Mucosa of rectum (tissue), 2 donors: ENCODE results near the gene MILR1.

Experiments
- H3K27ac ChIP-seq, 2 donors: one replicate each; pipeline ENCODE4 v1.7.0; 2013; ENCODE audit warnings: inconsistent platforms in 2 of 2, low read depth in 2 of 2, low read length in 2 of 2
- H3K27me3 ChIP-seq, 2 donors: one replicate each; pipeline ENCODE4 v1.7.0; 2013; ENCODE audit warnings: low read length in 2 of 2; ENCODE audit not compliant: control insufficient read depth in 2 of 2, insufficient read depth in 2 of 2
- H3K36me3 ChIP-seq, 2 donors: one replicate each; pipeline ENCODE4 v1.7.0; 2013; ENCODE audit warnings: low read length in 2 of 2; ENCODE audit not compliant: control insufficient read depth in 2 of 2, insufficient read depth in 2 of 2
- H3K4me1 ChIP-seq, 2 donors: one replicate each; pipeline ENCODE4 v1.7.0; 2013; ENCODE audit warnings: low read length in 2 of 2, mild to moderate bottlenecking in 1 of 2; ENCODE audit not compliant: control insufficient read depth in 2 of 2, insufficient read depth in 2 of 2
- H3K4me3 ChIP-seq, 2 donors: one replicate each; pipeline ENCODE4 v1.7.0; 2013; ENCODE audit warnings: low read length in 2 of 2
- H3K9ac ChIP-seq, 2 donors: one replicate each; pipeline ENCODE4 v1.7.0; 2013; ENCODE audit warnings: low read length in 2 of 2, low read depth in 1 of 2, mild to moderate bottlenecking in 1 of 2
- H3K9me3 ChIP-seq, 2 donors: one replicate each; pipeline ENCODE4 v1.7.0; 2013; ENCODE audit warnings: low read length in 2 of 2; ENCODE audit not compliant: control insufficient read depth in 2 of 2
- donor health status: healthy.
- donor health status: Normal muscosa, but diverticular disease.

The MILR1 gene

DNA sequence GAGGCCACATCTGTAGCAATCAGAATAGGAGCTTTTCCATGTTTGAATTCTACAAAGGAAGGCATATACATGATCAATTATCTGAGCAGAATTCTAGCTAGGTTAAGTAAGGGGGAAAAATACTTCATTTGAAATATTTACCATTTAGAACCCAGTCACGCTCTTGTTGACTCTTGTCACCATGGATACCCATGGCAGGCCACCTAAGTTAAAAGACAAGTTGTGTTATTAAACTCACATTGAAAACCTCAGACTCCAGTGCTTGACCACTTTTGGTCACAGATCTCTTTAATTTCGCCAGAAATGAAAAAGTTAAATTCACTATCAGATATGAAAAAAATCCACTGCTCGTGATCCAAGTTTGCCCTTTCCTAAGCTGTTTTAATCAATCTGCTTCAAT, 53.1 kb downstream of the MILR1 start:
- no peak overlapping the region for H3K27ac ChIP-seq
- peaks cover 35 to 38% of the 10 kb centered on the region in 2 donors for H3K4me1 ChIP-seq
- no peaks in the 10 kb centered on the region for H3K27me3 ChIP-seq

GRCh38 chr17:64502809-64503208, 53.9 kb downstream of the MILR1 start:
- H3K27me3 ChIP-seq, result no peaks in the 10 kb centered on the region
- H3K27ac ChIP-seq, result no peak overlapping the region
- H3K4me3 ChIP-seq, result no peak overlapping the region
- no peaks in the 10 kb centered on the region for H3K9me3 ChIP-seq
- peaks cover 62 to 67% of the 10 kb centered on the region in 2 donors for H3K36me3 ChIP-seq
- no peak overlapping the region for H3K9ac ChIP-seq
- peaks cover 34% of the 10 kb centered on the region in 2 donors for H3K4me1 ChIP-seq

More for the DNA sequence above, 53.1 kb downstream of the MILR1 start:
- no peak overlapping the region for H3K9ac ChIP-seq
- H3K4me3 ChIP-seq, result no peak overlapping the region
- no peaks in the 10 kb centered on the region for H3K9me3 ChIP-seq
- H3K36me3 ChIP-seq, result peaks cover 62 to 68% of the 10 kb centered on the region in 2 donors

- Histone ChIP-seq H3K9ac (no peak overlapping the region), H3K27me3 (no peaks in the 10 kb centered on the region), H3K4me1 (peaks cover 31 to 34% of the 10 kb centered on the region in 2 donors), H3K27ac (no peak overlapping the region), H3K9me3 (no peaks in the 10 kb centered on the region), H3K4me3 (no peak overlapping the region), H3K36me3 (peaks cover 61 to 63% of the 10 kb centered on the region in 2 donors)
Observed at GRCh38 chr17:64503341-64503740, 54.4 kb downstream of the MILR1 start.

DNA sequence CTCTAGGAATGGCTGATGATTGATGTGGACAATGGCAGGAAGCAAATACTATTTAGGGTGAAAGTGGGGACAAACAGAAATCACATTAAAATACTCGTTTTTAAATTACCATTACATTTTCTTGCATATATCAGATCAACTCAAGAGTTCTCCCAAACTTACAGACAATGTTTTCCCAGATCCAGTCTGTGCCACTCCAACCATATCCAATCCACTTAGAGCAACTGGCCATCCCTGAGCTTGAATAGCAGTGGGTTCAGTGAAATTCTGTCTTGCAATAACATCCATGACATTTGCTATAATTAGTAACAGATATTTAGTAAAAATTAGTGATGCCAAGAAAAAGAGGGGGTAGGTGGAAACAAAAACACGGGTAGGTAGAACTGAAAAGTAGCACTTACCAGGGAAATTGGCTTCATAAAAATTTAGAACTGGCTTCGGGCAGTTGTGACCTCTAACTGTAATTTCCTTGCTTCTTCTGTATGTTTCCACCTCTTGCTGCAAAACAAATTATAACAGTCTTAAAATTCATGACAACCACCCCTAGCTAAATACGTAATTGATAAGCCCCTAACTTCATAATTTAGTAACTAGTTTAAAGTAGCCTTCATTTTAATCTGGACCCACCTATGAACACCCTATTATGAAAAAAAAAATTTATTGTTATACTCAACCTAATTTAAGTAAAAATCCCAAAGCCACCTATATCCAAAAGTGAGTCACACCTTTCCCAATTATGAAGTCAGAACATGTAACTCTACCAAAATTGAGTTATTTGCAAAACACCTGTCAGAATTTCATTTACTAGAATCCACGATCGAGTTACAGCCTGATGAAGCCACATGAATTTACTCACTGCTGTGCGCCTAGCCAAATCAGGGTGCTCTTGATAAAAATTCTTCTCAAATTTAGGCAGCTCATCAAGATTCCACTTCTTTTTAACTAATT, 55.2 kb downstream of the MILR1 start:
- H3K9ac ChIP-seq, result peak overlapping the region; percentile 100
- H3K9me3 ChIP-seq, result no peaks in the 10 kb centered on the region
- H3K4me1 ChIP-seq, result peaks cover 26 to 31% of the 10 kb centered on the region in 2 donors
- no peaks in the 10 kb centered on the region for H3K27me3 ChIP-seq
- H3K4me3 ChIP-seq, result peak overlapping the region; percentile 93 to 99
- H3K36me3 ChIP-seq, result peaks cover 55 to 56% of the 10 kb centered on the region in 2 donors
- H3K27ac ChIP-seq, result peak overlapping the region; percentile 99 to 100

DNA sequence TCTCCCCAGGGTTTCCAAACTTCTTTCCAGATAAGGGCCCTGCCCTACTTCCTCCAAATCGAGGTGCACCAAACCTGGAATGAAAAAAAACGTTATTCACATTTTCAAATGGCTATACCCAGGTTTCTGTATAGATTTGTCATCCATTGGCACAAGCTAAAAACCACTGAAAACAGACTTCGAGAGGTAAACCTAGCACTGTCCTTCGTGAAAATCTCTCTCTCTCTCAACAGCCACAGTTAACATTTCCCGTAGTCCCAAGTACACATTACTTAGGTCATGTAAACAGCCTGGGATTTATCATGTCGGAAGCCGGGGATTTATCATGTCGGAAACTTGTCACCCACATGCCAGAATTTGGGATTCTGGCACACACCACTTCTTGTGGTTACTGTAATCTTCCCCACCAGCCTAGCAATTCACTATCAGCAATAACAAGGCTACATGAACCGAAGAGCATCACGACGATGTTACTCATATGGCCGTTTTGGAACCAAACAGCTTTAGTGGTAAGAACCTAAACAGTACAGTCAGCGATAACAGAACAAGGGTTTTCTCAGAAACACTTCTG, 55.9 kb downstream of the MILR1 start:
- Histone ChIP-seq H3K9ac (peak overlapping the region; percentile 100), H3K27me3 (no peaks in the 10 kb centered on the region), H3K4me1 (peaks cover 28 to 31% of the 10 kb centered on the region in 2 donors), H3K36me3 (peaks cover 52 to 55% of the 10 kb centered on the region in 2 donors), H3K27ac (peak overlapping the region; percentile 99 to 100), H3K4me3 (peak overlapping the region; percentile 93 to 99), H3K9me3 (no peaks in the 10 kb centered on the region)

GRCh38 chr17:64505340-64506200, 56.7 kb downstream of the MILR1 start:
- peaks cover 49 to 54% of the 10 kb centered on the region in 2 donors for H3K36me3 ChIP-seq
- peak overlapping the region; percentile 93 to 99 for H3K4me3 ChIP-seq

DNA sequence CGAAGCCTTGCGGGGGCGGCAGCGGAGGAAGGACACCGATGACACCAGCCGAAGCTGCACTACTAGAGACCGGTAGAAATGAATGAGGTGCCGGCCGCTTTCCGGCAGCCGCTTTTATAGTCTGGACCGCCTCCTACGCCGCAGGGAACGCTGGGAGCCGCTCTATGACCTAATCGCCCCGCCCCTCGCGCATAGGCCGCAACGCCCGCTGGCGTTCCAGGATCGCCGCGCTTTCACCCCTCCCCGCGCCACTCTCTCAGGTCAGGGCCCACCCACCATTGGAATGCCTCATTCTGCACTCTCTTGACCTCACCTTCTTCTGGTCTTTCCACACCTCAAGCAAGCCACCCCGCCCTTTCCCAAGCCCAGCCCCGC, 57.3 kb downstream of the MILR1 start, which contains the start of gene DDX5:
TSS of gene DDX5 (minus strand) at position 89 of the 375 bp plus-strand sequence. CDS start 170 bp downstream, outside the sequence.
- Histone ChIP-seq H3K9me3 (no peaks in the 10 kb centered on the region), H3K27me3 (no peaks in the 10 kb centered on the region), H3K36me3 (peaks cover 43 to 48% of the 10 kb centered on the region in 2 donors), H3K9ac (peak within 1 kb of the TSS; percentile 100), H3K27ac (peak within 1 kb of the TSS; percentile 99 to 100), H3K4me3 (peak within 1 kb of the TSS; percentile 93 to 99), H3K4me1 (peaks cover 28% of the 10 kb centered on the region in 2 donors)

More at GRCh38 chr17:64505340-64506200, 56.7 kb downstream of the MILR1 start:
- H3K9me3 ChIP-seq, result no peaks in the 10 kb centered on the region
- H3K9ac ChIP-seq, result peak overlapping the region; percentile 100
- H3K27me3 ChIP-seq, result no peaks in the 10 kb centered on the region
- peak overlapping the region; percentile 99 to 100 for H3K27ac ChIP-seq
- peaks cover 28% of the 10 kb centered on the region in 2 donors for H3K4me1 ChIP-seq

GRCh38 chr17:64506576-64507412, 57.9 kb downstream of the MILR1 start, which contains the start of gene CEP95:
TSS of gene CEP95 (plus strand) at chr17:64506977. CDS start at chr17:64507098, 121 bp downstream.
- H3K9ac ChIP-seq, result peak within 1 kb of the TSS; percentile 100
- peaks cover 41 to 42% of the 10 kb centered on the region in 2 donors for H3K36me3 ChIP-seq
- H3K4me1 ChIP-seq, result peaks cover 28% of the 10 kb centered on the region in 2 donors
- no peaks in the 10 kb centered on the region for H3K27me3 ChIP-seq
- H3K27ac ChIP-seq, result peak within 1 kb of the TSS; percentile 99 to 100
- H3K9me3 ChIP-seq, result no peaks in the 10 kb centered on the region
- H3K4me3 ChIP-seq, result peak within 1 kb of the TSS; percentile 93 to 99

DNA sequence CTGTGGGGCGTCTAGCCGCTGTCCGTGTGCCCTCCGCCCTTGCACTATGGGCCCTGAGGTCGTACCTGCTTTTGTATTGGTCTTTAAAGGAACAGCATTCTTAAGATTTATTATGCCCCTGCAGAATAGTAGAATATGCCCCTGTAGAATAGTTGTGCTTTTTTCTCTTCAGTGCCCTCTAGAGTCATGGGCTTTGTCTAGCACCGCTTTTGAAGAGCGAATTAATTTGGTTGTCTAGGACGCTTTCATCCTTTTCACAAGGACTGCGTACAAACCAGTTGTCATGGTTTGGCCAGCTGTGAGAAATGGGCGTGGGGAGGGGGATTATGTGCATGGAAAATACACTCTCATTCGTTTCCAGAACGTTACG, 58.5 kb downstream of the MILR1 start:
- no peaks in the 10 kb centered on the region for H3K27me3 ChIP-seq
- H3K36me3 ChIP-seq, result peaks cover 39% of the 10 kb centered on the region in 2 donors
- peak overlapping the region; percentile 100 for H3K9ac ChIP-seq
- peaks cover 25 to 28% of the 10 kb centered on the region in 2 donors for H3K4me1 ChIP-seq
- H3K9me3 ChIP-seq, result no peaks in the 10 kb centered on the region
- peak overlapping the region; percentile 99 to 100 for H3K27ac ChIP-seq
- H3K4me3 ChIP-seq, result peak overlapping the region; percentile 93 to 99
